ENCODE measurements around the gene DHX29.

- TF ChIP-seq POLR2A (IDR thresholded peaks at IDR 0.05) (no peak), POLR2AphosphoS5 (IDR thresholded peaks at IDR 0.05) (no peak)
Observed at GRCh38 chr5:55333017-55333416, 25.5 kb upstream of the DHX29 start.

All from gastroesophageal sphincter (tissue), 2 donors.